HG02642 (cell line): ENCODE data around the gene ELAVL2.

ENCODE experiments used
- ATAC-seq: cut with Tn5 transposase; IDR thresholded peaks from one replicate; pipeline ENCODE4 v1.9.1; 2021; ENCODE audit warnings: mild to moderate bottlenecking; ENCODE audit not compliant: unreplicated experiment, poor library complexity

Gene ELAVL2

DNA sequence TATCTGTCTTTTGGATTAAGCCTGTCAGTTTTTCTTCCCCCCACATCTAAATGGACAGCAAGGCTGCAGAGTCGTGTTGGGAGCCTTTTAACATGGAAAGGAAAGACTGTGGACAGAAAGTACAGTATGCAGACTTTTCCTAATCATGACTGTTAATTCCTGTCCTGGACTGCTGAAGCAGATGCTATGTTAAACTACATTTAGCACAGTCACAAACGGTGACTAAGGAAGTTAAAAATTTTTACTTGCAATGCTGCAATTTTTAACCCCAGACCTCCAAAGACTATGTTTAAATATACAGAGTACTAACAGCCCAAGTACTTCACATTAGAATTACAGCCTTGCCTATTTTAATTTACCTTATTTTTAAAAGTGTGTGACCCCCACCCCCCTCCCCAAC is 51.8 kb downstream of the ELAVL2 start:
- no peak for ATAC-seq

- ATAC-seq, result no peak
Measured at GRCh38 chr9:23772385-23772783, 53.7 kb downstream of the ELAVL2 start.

DNA sequence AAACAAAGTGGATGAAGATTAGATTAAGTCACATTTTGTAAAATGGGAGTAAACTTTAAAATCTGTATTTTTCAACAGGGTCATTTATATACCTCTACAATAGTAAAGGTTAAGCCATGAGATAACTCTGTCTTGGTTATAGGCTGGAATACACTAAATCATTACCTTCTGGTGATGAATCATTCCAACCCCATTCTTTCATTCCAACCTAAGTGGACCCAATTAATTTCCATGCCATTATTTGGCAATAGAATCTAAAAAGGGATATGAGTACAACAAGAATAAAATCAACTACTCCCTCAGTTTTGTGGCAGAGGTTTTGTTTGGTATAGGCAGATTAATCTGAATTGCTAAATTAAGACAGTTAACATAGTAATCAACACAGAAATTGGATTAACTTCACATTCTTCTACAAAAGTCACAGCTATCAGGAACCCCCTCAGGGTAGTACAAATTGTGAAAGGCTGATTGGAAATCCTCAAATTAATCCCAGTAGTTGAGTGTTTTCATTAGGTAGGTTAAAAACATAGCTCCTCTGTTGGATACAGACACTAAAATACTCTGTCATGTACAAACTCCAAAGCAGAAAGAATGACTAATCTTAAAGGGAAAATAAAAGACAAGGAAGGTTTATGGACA is 54.2 kb downstream of the ELAVL2 start:
- no peak for ATAC-seq

DNA sequence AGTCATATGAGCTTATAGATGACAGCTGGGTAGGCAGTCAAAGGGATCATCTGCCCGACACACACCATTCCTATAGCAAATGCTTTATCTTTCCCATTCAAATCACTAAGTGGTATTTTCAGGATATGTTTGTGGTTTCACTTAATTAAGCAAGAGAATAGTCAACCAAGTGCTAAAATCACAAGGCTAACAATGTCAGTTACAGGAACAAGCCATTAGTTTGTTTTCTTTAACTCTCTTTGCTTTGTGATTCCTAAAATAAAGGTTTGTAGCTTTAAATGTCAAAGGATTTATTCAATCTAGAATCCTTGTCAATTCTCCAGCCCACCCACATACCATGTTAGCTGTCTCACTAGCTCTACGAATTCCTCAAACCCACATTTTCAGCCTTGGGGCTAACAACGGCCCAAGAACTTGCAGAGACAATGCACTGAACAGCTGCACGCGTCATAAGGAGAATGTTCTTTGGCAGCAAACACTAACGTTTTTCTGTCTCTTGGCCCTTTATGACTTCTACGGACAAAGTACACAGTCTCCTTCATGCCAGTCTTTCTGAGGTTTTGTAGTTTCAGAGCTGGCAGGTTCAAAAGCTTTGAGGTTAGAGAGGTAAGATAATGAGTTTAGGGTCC is 56.6 kb downstream of the ELAVL2 start:
- no peak for ATAC-seq

- ATAC-seq, result no peak
Measured at GRCh38 chr9:23768861-23769260, 57.2 kb downstream of the ELAVL2 start.

DNA sequence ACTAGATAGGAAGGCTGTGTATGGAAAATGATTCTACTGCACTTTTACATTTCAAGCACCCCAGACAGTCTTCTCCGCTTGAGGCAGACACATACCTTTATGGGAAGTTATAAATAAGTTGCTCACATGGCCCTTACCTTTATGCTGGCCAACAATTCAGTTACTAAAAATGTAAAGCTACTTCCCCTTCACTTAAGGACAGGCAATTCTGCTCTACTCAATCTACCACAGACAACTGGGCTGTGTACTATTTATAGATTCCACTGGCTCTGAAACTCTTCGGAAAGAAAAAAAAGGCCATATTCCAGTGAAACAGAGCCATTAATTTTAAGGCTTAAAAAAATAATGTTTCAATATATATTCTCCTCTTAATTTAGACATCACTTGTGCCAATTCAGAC is 59.4 kb downstream of the ELAVL2 start:
- ATAC-seq, result no peak

- ATAC-seq, result no peak
Measured at GRCh38 chr9:23765561-23765960, 60.5 kb downstream of the ELAVL2 start.

- ATAC-seq, result no peak
Measured at GRCh38 chr9:23764219-23764618, 61.8 kb downstream of the ELAVL2 start.

GRCh38 chr9:23754551-23754950 is 71.5 kb downstream of the ELAVL2 start:
- ATAC-seq, result no peak

GRCh38 chr9:23752859-23753258 is 73.2 kb downstream of the ELAVL2 start:
- no peak for ATAC-seq

DNA sequence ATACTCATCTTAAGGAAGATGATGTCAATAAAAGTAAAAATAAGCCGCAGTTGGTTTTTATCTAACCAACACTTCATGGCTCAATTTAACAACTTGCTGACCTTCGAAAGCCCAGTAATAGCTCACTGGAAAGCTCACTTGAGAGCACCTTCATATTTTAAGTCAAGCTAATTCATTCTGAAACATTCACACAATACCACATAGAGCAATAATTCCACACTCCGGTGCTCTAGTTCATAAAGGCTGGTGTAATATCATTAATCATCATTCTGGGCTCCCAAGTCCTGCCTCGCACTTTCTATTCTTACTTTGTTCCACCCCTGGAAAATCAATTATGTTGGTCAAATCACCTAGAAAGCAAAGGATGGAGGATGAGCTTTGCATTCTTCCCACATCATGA is 74.4 kb downstream of the ELAVL2 start:
- no peak for ATAC-seq

DNA sequence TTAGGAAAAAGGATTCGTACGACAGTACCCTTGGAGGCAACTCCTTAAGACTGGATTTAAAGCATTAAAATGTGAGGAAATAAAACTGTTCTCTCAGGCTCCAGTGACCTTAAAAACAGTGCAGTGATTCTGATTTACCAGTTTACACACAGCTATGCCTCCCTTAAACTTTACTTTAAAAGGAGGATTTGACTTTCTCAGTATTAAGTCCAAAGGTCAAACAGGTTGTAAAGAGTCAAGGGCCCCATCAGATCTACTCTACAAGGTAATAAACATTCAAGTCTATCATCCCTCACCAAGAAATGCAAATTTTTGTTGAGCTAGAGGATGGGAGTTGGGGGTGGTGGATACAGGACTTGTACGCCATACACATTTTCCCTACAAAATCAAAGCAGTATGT is 75.2 kb downstream of the ELAVL2 start:
- no peak for ATAC-seq

GRCh38 chr9:23747088-23748075 is 78.7 kb downstream of the ELAVL2 start:
- ATAC-seq, result no peak

- ATAC-seq, result no peak
Measured at GRCh38 chr9:23746317-23746716, 79.7 kb downstream of the ELAVL2 start.

- ATAC-seq, result no peak
Measured at GRCh38 chr9:23743036-23743435, 83.0 kb downstream of the ELAVL2 start.

DNA sequence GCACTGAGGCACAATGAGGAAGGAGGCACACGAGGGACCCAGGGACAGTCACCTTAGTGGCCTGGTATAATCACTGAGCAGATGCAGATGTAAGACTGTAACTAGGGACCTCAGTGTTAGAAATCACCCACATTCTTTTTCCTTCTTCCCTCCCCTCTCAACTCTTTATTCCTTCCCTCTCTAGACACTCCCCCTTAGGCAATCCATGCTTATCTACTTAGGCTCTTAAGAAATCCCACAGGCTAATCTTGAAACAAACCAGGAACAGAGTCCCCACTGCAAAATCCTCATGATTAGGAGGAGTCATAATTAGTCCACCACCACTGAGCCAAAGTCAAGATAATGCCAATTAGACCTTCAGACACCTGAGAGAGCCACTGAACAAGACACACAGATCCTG is 84.7 kb downstream of the ELAVL2 start:
- ATAC-seq, result no peak

DNA sequence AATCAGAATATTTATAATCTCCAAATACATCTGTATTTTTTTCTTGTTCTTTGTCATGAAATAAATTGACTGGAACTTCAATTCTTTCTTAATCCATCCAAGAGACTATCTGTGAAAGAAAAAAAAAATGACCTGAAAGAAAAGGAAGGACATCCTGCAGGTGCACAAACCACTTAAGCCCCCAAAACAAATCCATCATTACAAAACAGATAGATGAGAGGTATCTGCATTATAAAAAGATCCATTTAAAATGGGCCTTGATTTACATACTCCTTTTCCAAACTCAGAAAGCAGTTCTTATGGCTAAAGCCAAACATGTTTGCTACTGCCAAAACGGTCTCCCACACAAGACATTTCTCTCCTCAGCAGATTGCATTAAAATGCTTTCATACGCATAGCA is 85.5 kb downstream of the ELAVL2 start:
- no peak for ATAC-seq

DNA sequence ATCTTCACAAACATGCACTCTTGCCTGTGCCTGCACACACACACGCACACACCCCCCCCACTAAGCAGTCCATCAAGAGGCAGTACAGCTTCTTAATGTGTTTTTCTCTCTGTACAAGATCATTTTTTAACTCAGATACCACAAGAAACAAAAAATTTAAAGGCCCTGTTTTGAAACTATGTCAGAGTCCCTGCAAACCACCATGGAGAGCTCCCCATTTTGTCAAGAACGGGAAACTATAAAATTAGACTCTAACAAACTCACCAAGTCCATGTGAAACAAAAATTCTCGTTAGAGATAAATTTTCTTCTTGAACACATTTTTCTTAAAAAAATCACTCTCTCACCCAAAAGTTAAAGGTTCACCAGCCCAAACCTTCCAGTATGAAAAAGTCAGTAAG is 86.3 kb downstream of the ELAVL2 start:
- ATAC-seq, result no peak

- ATAC-seq, result no peak
Measured at GRCh38 chr9:23736293-23736692, 89.7 kb downstream of the ELAVL2 start.

DNA sequence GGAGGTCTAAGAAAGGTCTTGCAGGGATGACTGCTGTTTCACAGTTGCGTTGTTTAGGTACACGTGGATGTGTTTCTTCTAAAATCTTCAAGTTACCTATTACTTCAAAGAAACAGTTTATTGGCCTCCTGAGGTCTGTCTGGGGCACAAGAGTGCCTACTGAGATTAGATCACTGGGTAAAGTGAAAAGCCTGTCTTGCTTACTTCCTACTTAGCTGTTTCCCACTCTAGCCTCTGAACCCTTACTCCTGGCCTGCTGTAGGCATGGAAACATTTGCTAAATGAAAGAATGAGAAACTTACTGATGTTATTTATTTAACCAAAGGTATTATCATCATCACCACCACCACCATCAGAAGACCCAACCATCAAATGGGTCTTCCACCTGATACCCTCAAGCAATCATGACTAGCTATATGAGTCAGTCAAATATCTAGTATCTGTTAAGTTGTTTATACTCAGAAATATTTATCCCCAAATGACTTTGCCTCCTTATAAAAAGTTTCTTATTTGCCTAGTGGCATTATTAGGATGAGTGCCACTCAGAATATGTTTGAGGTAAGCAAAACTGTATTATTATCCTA is 92.5 kb downstream of the ELAVL2 start:
- ATAC-seq, result no peak

GRCh38 chr9:23731353-23731752 is 94.7 kb downstream of the ELAVL2 start:
- ATAC-seq, result no peak
